Uterus (tissue), 2 donors: Measurements from ENCODE around the gene SUGCT.

Source experiments
- CTCF ChIP-seq, 4 experiments: fragments of 200-600 bp in 2 of 4; fragments of 450-650 bp in 2 of 4; sonication (generic) in 2 of 4; IDR thresholded peaks; one replicate each; pipeline ENCODE4 v1.5.1; 2016 to 2019; ENCODE audit warnings: antibody characterized with exemption in 4 of 4, mild to moderate bottlenecking in 2 of 4, moderate library complexity in 1 of 4
- POLR2A ChIP-seq, 2 donors: fragments of 450-650 bp; IDR thresholded peaks; one replicate each; pipeline ENCODE4 v1.6.1; 2016; ENCODE audit warnings: antibody characterized with exemption in 2 of 2, mild to moderate bottlenecking in 1 of 2, moderate library complexity in 1 of 2

- no peak for TF ChIP-seq CTCF (IDR thresholded peaks at IDR 0.05)
- no peak for TF ChIP-seq POLR2A (IDR thresholded peaks at IDR 0.05)
Measured at GRCh38 chr7:40800771-40801170, 666.0 kb downstream of the SUGCT start.
